Measurements from ENCODE around the gene ASXL2.

The ASXL2 gene

DNA sequence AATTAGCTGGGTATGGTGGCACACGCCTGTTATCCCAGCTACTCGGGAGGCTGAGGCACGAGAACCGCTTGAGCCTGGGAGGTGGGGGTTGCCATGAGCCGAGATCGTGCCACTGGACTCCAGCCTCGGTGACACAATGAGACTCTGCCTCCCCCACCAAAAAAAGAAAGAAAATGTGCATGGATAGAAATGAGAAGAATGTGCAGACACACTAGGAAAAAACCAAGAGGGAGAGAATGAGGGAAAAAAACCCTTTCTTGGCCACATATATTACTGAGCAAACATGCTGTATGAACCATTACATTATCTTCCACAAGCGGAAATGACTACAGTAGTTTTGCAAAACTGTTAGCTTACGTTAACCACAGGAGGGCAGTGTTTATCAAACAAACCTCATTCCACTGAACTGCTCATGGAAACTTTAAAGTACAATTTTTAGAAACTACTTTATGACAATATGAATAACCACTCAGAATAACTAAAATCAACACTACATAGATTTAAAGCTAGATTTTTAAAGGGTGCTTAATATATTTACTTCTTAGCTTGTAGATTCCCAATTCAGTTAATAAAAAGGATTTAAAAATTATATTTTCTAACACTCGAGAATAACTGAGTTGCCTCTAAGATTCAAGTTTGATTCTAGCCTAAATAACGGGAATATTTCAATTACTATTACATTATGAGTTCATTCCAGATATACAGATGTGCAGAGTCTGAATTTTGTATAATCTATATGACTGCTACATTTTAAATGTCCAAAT, 26.4 kb downstream of the ASXL2 start:
- no peak for TF ChIP-seq GATA3 (IDR thresholded peaks at IDR 0.05; ENCODE audit: low read depth, low read length)
- TF ChIP-seq GATA2 (IDR thresholded peaks at IDR 0.05; ENCODE audit: low read depth, low read length) = no peak

DNA sequence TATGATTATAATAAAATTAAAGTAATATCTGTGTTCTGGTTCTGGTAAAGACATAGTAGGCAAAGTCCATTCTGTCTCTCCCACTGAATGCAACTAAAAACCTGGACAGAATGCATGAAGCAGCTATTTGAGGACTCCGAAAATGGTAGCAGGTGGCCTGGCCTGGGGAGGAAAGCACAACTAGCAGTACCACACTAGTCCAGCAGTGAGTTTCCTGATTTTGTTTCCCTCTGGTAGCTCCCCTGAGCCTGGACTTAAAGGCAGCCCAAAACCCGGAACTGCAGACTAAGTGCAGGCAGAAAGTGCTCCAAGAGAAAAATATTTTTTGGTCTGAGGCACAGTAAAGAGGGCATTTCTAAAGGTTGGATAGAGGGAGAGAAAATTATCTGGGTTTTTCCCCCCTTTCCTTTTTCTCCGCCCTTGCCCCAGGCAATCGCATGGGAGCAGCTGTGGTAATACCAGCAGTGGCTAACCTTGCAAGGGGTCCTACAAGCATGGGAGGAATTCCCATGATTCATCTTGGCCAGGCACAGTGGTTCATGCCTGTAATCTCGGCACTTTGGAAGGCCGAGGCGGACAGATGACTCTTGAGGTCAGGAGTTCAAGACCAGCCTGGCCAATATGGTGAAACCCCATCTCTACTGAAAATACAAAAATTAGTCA, 32.3 kb downstream of the ASXL2 start:
- TF ChIP-seq GATA3 (IDR thresholded peaks at IDR 0.05; ENCODE audit: low read depth, low read length) (no peak), GATA2 (IDR thresholded peaks at IDR 0.05; ENCODE audit: low read depth, low read length) (no peak)

DNA sequence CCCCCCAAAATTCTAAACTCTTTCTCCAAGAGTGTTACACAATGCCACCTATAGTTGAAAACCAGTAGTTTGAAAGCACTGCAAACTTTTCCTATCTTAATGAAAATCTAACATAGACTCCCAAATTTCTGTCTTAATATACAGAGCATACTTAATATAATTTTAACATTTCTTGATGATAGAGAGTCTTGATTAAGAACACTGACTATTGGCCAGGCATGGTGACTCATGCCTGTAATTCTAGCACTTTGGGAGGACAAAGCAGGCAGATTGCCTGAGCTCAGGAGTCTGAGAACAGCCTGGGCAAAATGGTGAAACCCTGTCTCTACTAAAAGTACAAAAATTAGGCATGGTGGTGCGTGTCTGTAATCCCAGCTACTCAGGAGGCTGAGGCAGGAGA, 34.2 kb downstream of the ASXL2 start:
- no peak for TF ChIP-seq GATA3 (IDR thresholded peaks at IDR 0.05; ENCODE audit: low read depth, low read length)
- no peak for TF ChIP-seq GATA2 (IDR thresholded peaks at IDR 0.05; ENCODE audit: low read depth, low read length)

DNA sequence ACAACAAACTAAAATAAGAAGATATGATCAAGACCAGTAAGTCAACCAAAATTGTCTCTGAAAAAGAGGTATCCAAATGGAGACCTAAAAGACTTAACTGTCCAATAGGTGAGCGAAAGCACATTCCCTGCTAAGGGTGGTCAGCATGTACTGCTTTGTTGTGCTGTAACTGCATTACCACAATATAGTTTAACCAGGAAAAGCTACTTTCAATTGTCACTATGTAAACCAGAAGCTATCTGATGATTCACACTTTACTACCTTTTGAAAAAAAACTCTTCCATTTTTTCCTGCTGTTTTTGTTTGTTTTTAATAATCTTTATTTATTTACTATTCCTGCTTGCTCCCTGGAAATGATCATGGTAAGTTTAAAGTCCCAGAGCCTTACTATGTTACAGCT, 36.1 kb downstream of the ASXL2 start:
- no peak for TF ChIP-seq GATA2 (IDR thresholded peaks at IDR 0.05; ENCODE audit: low read depth, low read length)

DNA sequence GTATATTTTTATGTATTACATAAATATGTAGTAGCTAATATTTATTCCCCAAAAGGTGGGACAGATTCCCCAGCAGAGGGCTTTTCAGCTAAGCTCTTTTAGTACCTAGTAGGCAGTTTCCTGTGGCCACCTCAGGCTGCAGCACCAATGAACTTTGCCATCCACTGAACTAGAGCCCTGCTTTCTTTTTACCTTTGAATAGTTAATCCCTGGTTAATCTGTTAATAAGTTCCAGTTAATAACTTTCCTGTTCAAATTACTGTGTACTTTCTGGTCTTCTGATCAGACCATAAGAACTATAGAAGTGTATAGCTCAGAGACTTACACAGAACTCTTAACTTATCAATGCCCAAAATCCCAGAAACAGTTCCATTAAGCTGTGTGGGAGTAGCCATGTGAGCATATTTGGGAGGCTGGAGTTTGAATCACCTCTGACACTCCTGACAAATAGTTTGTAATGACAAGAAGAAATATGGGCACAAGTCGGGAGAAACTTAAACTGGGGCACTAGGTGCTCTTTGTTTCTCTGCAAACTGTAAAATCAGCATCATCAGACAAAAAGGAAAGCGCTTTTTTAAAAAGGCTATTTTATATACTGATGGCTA, 40.0 kb downstream of the ASXL2 start:
- TF ChIP-seq GATA2 (IDR thresholded peaks at IDR 0.05; ENCODE audit: low read depth, low read length) (no peak), GATA3 (IDR thresholded peaks at IDR 0.05; ENCODE audit: low read depth, low read length) (no peak)

DNA sequence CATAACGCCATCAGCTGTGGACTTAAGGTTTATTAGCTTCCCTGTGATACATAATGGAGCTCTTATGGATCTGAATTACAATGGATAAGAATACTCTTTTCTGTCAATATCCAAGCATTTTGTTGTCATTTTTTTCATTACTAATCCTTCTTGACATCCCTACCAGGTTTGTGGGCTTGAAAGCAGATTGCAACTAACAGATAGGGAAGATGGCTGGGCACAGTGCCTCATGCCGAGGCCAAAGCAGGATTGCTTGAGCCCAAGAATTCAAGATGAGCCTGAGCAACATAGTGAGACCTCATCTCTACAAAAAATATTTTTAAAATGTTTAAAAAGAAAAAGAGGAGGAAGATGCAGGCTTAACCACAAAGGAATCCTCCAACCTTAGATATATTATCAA, 42.4 kb downstream of the ASXL2 start:
- TF ChIP-seq GATA3 (IDR thresholded peaks at IDR 0.05; ENCODE audit: low read depth, low read length) (no peak), GATA2 (IDR thresholded peaks at IDR 0.05; ENCODE audit: low read depth, low read length) (no peak)

DNA sequence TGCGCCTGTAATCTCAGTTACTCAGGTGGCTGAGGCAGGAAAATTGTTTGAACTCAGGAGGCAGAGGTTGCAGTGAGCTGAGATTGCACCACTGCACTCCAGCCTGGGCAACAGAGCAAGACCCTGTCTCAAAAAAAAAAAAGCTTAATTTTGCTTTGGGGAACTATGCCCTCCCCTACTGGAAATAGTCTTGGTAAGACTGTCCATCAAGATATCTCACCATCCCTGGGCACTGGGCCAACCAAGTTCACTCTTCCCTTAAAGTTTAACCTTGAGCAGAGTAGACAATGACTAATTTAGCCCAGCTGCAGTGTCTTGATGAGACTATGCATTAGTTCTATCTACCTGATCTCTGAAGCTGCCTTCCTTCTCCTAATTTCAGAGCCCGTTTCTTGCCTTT, 44.7 kb downstream of the ASXL2 start:
- TF ChIP-seq GATA2 (IDR thresholded peaks at IDR 0.05; ENCODE audit: low read depth, low read length) (no peak), GATA3 (IDR thresholded peaks at IDR 0.05; ENCODE audit: low read depth, low read length) (no peak)

DNA sequence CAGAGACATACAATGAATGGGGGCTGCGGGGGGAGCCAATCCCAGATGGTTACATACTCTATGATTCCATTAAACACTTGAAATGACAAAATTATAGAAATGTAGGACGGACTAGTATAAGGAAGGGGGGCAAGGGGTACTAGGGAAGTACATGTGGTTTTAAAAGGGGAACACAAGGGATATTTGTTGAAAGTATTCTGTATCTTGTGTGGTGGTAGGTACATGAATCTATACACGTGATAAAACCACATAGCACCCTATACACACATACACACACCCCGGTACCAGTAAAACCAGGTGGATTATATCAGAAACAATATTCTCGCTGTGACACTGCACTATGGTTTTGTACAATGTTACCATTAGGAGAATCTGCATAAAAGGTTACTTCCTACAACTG, 45.4 kb downstream of the ASXL2 start:
- TF ChIP-seq GATA2 (IDR thresholded peaks at IDR 0.05; ENCODE audit: low read depth, low read length) (no peak), GATA3 (IDR thresholded peaks at IDR 0.05; ENCODE audit: low read depth, low read length) (no peak)

DNA sequence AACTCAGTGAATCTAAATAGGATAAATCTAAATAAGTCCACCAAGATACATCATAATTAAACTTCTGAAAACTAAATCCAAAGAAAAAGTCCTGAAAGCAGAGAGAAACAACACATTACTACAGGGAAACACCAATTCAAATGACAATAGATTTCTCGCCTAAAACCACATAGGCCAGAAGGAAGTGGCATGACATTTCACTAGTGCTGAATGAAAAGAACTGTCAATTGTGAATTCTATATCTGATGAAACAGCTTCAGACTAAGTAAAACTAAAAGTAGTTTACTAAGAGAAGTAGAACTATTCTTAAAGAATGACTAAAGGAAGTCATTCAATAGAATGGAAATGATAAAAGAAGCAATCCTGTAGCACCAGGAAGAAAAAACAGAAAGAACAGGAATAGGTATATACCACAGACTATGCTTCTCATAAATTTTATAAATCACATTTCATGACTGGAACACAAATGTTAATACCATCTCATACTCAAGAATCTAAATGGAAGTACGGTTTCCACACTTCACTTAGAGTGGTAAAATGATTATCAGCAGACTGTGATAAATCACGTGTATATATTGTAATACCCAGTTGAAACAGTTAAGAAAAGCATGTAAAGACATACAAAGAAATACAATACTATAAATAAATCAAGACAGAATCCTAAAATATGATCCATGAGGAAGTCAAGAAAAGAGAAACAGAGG, 46.4 kb downstream of the ASXL2 start:
- TF ChIP-seq GATA3 (IDR thresholded peaks at IDR 0.05; ENCODE audit: low read depth, low read length) = no peak
- TF ChIP-seq GATA2 (IDR thresholded peaks at IDR 0.05; ENCODE audit: low read depth, low read length) = no peak

DNA sequence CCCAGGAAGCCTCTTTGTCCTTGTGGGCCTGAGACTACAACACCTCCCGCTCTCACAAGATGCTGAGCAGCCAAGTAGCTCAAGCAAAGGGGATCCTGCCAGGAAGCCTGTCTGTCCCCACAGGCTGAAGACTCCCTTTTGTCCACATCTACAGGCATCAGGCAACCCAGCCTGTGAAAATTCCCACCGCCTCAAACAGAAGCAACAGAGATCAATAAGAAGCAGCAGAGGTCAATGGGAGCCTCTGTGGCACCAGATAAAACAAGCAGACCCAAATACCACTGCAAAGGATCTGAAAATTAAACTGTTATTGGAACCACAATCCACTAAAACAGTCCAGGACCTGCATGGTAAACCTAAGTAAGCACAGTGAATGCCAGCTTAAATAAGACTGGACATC, 48.5 kb downstream of the ASXL2 start:
- TF ChIP-seq GATA2 (IDR thresholded peaks at IDR 0.05; ENCODE audit: low read depth, low read length) (no peak), GATA3 (IDR thresholded peaks at IDR 0.05; ENCODE audit: low read depth, low read length) (no peak)

DNA sequence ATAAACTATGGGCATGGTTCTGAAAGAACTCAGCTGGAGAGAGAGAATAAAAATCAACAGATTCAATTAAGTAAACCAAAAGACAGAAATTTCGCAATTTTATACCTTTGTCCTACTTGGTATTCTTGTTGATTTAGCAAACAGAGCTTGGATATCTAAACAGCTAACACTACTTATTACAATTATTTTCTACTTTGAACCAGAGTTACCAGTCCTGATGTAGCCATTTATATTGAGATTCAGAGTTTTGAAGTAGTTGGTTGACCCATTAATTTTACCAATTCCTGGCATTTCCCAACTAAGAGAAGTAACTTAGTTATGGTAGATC, 48.9 kb downstream of the ASXL2 start:
- no peak for TF ChIP-seq GATA3 (IDR thresholded peaks at IDR 0.05; ENCODE audit: low read depth, low read length)
- no peak for TF ChIP-seq GATA2 (IDR thresholded peaks at IDR 0.05; ENCODE audit: low read depth, low read length)

DNA sequence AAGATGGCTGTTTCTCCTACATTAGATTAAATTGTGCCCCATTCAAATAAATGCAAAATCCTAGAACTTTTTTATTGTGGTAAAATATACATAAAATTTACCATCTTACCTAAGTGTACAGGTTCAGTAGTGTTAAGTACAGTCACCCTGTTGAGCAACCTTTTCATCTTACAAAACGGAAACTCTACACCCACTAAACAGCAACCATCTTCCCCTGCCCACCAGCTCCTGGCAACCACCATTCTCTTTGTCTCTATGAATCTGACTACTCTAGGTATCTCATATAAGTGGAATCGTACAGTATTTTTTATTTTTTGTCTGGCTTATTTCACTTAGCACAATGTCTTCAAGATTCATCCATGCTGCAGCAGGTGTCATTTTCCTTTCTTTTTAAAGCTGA, 53.0 kb downstream of the ASXL2 start:
- no peak for TF ChIP-seq GATA3 (IDR thresholded peaks at IDR 0.05; ENCODE audit: low read depth, low read length)
- no peak for TF ChIP-seq GATA2 (IDR thresholded peaks at IDR 0.05; ENCODE audit: low read depth, low read length)

DNA sequence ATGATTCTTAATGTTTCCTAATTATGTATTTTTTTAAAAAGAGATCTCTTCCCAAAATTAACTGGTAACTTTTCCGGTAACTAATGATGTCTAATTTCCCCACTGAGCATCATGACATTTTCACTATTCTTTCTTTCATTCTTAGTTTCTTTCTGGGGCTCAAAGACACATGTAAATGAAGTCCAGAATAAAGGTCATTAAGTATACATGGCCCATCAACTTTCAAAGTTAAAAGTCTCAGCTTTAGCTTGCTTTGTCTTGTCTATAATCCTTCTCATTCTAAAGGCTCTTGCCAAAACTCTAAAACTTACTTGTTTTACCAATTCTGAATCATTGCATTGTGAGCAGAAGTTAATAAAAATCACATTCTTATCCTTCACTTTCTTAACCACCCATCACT, 53.6 kb downstream of the ASXL2 start:
- TF ChIP-seq GATA3 (IDR thresholded peaks at IDR 0.05; ENCODE audit: low read depth, low read length) (no peak), GATA2 (IDR thresholded peaks at IDR 0.05; ENCODE audit: low read depth, low read length) (no peak)

DNA sequence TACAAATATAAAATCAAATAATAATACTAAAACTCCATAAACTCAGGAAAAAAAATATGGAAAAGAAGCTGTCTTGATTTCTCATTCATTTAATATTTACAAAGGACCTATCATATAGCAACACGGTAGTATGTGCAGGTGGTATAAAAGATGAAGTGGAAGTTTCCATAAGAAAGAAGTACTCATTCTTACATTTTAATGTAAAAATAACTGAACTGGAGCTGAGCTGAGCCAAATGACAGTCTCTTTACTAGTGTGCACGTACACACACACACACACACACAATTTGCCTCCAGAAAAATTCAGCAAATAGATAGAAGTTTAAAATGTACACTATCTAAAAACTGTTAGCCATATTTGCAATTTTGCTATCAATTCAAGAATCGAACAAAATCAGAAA, 54.1 kb downstream of the ASXL2 start:
- TF ChIP-seq GATA3 (IDR thresholded peaks at IDR 0.05; ENCODE audit: low read depth, low read length) = no peak
- TF ChIP-seq GATA2 (IDR thresholded peaks at IDR 0.05; ENCODE audit: low read depth, low read length) = no peak

All from SH-SY5Y (cell line).